Measurements from ENCODE around the gene PEAK1.

DNA sequence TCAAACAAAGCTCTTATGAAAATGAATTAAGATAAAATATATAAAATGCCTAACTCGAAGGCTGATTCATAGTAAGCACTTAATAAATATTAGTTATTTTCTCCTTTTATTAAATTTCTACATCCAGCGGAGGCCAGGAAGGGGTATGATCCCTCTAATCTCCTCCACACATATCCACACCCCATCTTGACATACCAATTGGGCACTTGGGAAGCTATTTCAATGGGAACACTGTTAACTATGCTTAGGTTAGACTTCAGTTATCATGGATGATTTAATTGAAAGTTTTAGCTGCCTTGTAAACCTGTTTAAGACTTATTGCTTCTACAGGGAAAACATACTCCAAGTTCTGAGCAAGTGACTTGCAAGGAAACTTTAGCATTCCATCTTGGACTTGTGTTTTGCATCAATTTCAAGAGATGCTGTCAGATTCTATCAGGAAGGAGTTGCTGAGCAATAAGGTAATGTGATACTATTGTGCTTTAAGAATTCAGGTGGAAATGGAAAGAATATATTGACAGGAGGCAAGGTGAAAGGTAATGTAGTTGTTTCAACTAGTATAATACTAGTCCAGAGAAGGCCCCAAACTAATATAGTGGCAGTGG lies 228.6 kb downstream of the PEAK1 start:
- TF ChIP-seq, protein P1, sequence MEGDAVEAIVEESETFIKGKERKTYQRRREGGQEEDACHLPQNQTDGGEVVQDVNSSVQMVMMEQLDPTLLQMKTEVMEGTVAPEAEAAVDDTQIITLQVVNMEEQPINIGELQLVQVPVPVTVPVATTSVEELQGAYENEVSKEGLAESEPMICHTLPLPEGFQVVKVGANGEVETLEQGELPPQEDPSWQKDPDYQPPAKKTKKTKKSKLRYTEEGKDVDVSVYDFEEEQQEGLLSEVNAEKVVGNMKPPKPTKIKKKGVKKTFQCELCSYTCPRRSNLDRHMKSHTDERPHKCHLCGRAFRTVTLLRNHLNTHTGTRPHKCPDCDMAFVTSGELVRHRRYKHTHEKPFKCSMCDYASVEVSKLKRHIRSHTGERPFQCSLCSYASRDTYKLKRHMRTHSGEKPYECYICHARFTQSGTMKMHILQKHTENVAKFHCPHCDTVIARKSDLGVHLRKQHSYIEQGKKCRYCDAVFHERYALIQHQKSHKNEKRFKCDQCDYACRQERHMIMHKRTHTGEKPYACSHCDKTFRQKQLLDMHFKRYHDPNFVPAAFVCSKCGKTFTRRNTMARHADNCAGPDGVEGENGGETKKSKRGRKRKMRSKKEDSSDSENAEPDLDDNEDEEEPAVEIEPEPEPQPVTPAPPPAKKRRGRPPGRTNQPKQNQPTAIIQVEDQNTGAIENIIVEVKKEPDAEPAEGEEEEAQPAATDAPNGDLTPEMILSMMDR (conservative IDR thresholded peaks at IDR 0.05; ENCODE audit: low read length) = no peak
- no peak for TF ChIP-seq EZH2phosphoT487 (IDR thresholded peaks at IDR 0.05; ENCODE audit: borderline replicate concordance, low read depth, low read length)

Data from OCI-LY7 (cell line).